DMS153 treated with DMSO at 0.1 percent for 48 hours (cell line): ENCODE measurements around the gene TTC39C.

Source experiments
- DNase-seq: peaks from one replicate; lab custom pipeline; 2025; ENCODE audit not compliant: unreplicated experiment; lab: John Stamatoyannopoulos, UW

Gene TTC39C

DNA sequence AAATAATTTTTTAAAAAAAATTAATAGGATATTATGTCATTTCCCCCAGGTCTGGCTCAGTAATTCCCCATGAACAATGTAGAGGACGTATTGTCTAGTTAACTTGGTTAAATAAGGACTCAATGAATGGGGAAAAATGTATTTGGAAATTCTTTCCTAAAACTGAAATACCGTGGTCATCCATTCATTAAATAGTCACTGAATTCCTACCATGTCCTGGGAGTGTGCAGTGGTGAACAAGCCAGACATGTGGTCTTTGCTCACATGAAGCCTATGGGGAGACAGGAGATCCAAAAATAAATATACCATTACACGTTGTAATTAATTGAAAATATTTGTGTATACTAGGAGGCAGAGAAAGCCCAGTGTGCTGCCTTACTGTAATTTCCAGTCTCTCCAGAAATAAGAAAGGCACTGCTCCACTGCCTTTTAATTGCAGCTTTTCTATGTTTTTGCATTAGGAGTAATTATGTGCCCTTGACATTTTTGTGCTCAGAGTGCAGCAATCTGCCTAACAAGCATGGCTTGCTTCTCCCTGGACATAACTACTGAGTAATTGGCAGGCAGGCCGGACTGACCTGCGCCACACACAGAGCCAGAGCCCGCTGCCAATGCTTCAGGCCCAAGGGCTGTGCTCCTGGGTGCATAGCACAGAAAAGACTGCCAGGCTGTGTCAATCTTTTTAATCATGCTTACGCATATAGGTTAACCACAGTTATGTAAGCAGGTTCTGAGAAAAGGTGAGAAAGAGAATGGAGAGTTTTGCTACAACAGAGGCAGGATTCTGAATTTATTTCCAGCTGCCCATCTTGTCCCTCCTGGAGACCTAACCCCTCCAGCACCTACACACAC, 22.2 kb upstream of the TTC39C start:
- peak; percentile 39 for DNase-seq

DNA sequence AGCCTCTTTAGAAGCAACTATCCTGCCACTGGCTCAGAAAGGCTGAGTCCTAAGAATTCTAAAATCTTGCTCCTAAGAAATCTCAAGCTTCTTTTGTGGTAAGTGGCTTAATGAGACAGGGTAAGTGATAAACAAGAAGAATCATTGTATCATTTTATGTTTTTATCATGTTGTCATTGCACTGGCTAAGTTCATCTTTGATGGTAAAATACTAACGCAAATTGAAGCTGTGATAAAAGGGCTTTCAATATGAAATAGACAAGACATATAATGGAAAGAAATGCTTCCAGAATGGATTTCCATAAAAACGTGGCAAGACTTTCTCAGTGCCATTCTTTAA, 21.6 kb upstream of the TTC39C start:
- no peak for DNase-seq

DNA sequence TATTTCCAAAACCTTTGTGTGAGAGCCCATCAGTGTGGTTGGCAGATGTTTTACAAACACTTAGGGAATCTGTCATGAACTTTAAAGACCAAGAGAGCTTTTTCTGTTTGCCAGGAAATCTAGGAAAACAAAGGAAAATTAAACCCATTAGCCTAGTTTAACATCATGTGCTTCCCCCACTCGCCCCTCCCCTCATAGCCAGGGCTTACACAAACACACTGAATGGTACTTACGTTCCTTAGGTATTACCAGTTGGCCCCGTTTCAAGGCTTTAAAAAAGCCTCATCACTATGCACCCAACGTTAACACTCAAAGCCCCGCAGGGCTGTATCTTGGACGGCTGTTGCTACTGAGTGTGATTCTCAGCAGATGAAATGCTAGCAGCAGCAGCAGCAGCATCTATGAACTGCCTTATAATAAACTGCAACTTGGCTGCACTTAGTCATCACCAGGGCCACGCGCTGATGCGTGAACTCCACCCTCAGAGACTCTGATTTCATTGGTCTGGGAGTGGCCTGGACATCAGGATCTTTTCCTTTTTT, 20.1 kb upstream of the TTC39C start:
- DNase-seq, result peak; percentile 94

DNA sequence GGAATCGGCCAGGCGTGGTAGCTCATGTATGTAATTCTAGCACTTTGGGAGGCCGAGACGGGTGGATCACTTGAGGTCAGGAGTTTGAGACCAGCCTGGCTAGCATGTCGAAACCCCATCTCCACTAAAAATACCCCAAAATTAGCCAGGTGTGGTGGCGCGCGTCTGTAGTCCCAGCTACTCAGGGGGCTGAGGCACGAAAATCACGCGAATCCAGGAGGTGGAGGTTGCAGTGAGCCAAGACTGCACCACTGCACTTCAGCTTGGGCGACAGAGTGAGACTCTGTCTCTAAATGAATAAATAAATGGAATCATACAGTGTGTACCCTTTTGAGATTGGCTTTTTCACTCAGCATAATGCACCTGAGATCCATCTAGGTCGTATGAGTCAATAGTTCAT, 19.4 kb upstream of the TTC39C start:
- DNase-seq, result no peak

DNA sequence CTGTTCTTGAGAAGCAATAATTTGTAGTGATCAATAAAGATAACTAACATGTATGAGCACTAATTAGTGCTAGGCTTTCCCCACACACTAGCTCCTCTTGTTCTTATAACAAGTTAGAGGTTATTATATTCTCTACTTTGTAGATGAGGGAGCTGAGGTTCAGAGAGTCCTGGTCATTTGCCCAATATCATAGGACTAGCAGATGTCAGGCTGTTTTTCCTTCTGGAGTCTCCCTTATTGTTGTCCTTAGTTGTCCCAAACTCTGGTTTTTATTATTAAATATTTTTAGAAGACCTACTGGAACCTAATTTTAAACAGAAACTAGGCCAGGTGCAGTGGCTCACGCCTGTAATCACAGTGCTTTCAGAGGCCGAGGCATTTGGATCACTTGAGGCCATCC, 16.5 kb upstream of the TTC39C start:
- DNase-seq, result no peak

DNA sequence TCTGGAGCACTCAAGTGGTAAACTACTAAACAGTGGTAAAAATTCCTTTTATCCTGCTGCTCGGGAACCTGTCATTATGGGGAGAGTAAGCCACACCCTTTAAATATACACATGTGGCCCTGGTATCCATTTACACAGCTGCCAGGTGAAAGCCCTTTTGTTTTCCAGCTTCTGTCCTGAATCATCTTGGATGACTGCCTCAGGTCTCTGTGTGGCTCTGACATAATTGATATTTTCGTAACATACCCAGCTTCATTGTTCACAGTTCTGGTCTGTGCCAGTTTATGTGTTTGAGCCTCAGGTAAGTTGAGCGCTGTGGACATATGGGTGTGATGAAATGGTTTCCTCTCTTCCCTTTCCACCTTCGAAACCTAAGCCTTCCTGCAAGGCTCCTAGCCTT, 15.7 kb upstream of the TTC39C start:
- peak; percentile 98 for DNase-seq

DNA sequence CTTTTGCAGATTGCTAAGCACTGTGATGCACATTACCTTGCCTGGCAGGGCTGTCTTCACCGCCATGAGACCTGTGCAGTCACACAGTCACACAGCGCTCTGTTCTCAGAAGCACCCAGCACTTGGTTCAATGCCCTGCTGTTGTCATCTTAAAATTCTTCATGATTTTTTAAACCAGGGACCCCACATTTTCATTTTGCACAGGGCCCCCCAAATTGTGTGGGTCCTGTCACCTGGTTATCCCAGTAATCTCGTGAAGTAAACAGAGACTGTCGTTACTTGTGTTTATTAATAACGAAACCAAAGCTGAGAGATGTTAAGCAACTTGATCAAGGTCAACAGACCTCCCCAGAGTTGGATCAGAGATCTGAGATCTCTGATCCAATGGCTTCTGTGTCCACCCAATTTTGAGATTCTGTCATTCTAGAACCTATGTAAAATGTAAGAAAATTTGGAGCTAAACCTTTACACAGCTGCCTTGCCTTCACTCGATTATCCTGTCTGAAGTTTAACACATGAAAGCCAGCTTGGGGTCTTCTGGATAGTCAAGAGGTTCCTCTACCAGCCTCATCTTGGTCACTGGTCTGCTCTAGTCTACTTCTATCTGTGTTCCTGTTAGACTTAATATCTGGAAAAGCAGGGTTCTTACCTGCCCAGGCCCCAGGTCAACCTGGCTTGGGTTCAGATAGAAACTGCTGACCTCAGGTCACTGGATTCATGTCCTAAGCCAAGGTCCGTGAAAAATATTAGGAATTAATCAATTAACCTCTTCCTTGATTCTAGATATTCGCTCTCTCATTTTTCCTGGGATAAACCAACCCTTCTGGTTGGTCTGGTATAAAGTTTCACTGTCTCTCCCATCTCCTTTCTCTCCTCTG, 13.7 kb upstream of the TTC39C start:
- DNase-seq, result no peak

DNA sequence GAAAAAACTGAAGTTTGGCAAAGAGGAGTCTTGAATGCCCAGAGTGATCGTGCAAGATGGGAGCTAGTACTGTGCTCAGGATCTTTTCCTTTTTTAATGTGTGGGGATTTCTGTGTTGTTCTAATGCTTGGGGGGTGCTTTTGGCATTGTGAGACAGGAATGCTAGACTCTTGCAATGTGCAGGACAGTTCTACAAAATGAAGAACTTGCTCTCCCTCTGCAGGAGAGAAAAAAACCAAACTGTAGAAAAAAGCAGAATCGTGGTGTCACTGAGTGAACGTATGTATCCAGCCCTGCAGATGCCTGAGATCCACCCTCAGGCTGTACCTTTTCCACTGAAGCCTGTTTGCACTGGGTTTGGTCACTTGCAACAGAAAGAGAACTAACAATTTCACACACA, 12.1 kb upstream of the TTC39C start:
- DNase-seq, result no peak

DNA sequence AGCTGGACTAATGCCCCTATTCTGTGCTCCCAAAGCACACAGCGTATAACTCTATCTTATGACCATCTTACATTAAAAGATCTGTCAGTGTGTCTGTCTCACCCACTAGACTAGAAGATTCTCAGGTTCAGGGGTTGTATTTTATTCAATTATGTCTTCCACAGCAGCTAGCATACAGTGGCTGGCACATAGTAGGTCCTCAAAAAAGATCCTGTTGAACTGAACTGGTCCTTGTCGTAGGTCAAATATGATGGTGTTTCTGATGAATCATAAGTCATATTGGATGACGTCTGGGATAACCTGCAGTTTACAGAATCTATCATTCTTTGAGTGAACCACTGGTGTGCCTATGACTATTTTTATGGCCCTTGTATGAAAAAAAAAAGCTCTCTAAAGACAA, 11.3 kb upstream of the TTC39C start:
- no peak for DNase-seq

DNA sequence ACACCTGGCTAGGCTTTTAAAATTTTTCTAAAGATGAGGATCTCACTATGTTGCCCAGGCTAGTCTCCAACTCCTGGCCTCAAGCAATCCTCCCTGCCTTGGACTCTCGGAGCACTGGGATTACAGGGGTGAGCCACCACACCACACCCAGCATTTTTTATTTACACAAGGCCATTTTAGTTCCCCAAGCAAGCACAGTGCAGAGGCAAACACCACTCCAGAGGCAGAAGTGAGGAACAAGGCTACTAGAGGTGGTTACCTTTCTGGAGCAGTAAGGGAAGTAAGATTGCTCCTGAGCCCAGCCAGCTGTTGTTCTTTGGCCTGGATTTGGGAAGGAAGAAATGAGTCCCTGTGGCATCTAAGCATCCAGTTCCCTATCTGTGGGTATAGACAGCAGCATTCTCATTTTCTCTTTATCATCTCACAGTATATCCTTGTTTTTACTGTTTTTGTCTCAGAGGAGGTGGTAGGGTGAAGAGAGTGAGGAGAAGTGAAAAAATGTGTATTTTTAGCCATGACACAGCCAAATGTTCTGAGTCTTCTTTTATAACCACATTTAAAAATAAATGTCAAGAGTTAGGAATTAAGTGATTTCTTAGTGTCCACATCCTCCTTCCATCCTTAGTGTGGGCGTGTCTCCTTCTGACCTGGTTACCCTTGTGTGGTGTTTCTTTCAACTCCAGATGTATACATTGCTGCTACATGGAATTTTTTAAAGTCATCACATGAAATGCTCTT, 10.5 kb upstream of the TTC39C start:
- no peak for DNase-seq

DNA sequence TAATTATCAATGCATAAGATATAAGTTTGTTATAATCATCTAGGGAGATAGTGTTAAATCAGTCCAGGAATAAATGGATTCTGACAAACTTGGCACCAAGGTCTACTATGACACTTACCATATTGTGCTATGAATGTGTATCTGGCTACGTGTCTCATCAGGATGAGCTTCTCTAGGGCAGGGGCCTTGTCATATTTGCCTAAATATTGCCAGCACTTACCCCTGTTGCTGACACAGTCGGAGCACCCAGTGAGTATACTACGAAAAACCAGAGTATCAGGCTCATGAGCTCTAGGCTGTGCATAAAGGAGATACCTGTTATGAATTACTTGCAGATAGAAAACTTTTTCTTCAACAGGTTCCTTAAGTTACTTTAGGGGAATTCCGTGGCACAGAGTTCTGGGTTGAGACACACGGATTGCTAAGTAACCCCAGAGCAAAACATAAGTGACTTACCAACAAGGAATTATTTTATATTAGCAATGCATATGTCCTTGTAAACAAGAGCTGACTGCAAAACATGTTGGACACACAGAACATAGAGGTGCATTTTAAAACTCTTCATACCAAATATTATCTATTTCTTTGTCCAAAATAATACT, 7.7 kb upstream of the TTC39C start:
- DNase-seq, result no peak

DNA sequence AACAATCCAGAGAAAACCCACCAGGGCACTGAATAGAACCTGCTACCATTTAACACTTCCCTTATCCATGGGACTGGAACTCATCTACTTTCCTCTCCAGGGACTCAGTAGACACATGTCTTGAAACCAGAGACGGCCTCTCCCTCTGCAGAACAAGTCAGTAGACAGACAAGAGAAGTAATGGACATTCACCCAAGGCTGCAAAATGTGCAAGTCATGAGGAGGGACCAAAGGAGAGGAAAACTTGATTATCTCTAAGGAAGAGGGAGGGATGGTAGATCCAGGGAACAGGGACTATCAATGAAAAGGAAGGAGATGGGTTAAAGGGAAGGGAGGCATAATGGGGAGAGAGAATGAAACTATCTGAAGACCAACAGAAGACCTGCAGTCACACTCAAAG, 5.3 kb upstream of the TTC39C start:
- DNase-seq, result no peak

DNA sequence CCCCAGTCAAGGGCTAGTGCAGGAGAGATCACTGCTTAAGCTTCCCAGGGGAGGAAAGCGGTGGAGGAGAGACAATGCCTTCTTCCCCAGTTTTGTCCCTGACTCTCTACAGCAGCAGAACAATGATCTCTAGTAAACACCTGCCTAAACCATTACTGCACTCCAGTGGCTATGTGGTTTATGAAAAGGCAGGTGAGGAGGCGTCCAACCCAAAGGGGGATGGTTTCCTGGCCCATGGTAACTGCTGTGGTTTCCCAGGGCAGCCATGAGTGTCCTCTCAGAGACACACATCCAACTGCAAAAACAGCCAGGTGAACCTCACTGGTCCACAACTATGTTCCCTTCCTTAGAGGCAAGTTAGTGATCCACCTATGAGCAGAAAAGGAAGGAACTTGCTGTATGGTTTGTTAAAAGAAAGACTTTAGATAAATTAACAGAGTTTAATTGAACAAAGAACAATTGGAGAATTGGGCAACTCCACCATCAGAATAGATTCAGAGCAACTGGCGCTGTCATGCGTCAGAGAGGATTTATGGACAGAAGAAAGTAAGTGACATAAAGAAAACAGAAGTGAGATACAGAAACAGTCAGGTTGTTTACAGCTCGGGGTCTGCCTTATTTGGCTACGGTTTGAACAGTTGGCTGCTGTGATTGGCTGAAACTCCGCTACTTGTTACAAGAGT, 4.8 kb upstream of the TTC39C start:
- DNase-seq, result peak; percentile 74

DNA sequence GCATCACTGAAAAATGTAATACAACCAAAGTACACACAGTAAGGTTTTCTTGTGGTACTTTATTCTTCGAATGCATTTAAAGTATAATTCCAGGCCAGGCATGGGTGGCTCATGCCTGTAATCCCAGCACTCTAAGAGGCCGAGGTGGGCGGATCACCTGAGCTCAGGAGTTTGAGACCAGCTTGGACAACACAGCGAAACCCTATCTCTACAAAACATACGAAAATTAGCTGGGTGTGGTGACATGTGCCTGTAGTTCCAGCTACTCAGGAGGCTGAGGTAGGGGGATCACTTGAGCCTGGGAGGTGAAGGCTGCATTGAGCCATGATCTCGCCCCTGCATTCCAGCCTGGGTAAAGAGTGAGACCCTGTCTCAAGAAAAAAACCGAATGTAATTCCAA, 3.9 kb upstream of the TTC39C start:
- DNase-seq, result no peak

DNA sequence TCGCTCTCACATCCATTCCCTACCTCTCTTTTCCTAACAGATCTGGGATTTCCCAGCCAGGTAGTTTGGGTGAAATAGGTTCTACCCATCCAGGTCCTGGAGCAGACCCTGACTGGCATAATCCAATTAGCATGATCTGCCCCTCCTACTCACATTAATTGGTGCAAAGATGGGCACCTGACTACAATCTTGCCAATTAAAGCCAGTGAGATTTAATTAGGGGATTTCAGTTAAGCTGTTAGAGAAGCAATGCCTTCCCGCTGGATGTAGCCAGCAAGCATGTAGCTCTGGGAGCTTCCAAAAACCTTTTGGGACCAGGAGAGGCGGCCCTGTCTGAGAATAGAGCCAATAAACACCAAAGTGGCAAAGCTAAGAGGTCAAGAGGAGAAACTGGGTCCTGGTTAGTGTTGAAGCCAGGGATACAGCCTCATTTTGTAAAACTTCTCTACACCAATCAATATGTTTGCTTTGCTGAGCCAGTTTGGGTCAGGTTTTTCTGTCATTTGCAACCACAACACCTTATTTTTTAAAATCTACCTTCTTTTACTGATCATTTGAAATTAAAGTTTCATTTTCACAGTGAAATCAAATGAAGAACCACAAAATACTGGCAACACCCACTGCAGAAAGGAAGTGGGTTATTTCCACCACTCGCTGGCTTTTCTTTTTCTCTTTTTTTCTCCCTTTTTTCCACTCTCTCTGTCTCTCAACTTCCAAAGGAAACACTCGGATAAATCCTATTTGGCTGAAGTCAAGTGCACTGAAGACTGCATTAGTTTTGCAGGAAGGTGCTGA, 3.2 kb upstream of the TTC39C start:
- no peak for DNase-seq

DNA sequence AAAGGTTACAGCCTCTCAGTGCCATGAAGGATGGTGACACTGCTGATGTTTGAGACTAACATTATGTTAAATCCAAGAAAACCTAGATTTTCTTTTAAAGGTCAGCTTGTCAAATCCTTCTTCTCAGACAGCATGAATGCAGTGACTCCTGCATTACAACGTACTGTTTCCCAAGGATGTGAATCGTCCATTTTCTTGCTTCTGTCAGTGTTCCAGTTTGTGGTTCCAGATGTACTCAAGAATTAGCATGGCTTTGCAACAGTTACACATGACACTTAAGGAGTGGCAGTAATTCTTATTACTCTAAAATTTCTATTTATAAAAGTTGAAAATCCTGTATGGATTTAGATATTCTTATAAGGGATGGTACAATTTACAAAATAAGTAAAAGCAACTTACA, 1.5 kb upstream of the TTC39C start:
- DNase-seq, result no peak

DNA sequence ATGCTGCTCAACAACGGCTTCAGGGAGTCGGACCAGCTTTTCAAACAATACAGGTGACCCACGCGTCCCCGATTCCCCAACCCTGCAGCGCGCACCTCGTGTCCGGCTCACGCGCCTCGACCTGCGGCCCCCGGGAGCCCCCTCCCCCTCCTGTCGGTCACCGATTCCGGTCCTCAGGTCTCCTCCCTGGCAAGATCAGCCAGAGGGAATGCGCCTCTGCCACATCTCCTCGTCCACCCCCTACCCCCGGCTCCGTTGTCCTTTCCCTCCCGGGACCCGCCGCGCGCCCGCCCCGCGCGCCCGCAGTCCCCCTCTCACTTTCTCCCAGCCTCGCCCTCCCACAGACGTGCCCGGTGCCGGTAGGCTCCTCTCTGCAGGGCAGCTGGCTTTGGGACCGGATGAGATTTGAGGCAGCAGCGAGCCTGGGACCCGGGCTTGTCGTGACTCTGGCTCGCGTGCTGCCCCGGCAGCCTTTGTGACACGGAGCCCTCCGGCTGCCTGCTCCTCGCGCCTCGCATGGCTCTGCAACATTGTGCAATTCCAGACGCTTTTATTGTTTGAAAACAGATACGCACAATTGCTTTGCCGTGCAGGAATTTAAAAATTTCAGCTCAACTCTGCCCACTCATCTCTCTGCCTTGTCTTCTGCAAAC, 558 bp downstream of the TTC39C start:
- DNase-seq, result no peak

DNA sequence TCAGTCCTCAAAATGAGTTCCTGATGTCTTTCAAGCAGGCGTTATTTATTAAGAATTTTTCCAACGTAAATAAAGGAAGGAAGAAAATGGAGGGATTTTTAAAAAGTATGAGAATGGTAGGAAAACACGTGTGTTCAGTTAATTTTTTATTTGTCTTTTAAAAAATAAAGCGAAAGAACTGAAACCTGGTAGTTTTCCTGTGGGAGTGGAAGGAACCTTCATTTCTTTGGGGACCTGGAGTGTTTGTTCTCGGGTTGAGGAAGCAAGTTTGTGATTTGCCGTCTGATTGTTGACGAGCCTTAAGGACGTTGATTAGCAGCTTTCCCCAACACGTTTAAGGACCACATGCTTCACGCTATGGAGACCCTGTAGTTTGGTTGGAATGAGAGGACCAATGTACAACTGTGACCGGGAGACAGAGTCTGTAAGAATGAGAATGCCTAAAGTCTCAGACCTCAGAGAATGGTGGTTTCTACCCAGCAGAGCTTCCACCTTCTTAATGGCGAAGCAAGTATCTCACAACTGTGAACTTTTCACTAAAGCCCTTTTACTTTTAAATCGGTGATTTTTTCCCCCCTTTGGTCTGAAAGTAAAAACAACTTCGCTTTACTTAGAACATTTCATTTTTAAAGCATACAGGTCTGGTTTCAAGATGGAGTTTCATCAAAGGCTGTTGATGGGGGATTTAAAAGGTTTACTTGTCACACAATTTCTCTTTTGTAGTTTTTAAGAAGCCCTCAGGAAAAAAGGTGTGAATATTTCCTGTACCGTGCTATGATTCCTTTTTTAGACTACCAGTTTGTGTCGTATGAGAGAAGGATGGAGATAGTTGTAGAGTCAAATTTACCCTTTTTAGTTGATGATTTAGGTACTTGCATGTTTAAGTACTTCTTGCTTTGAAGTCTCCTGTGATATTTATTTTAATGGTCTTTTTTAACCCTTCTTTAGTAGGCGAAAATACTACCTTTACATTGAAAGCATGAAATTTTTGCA, 1.4 kb downstream of the TTC39C start:
- DNase-seq, result no peak
